Adrenal gland (tissue), 12 donors: Measurements from ENCODE around the gene SFI1. TPM values are rescaled to one million over a fixed set of nuclear protein-coding genes. Genes with fewer than 3 reads are reported as not detected.
"Not testable (repeated sequence)": the region's sequence is repeated elsewhere in the genome, so short reads cannot be mapped to it uniquely, and the experiment has no call there.

Source experiments
- DNase-seq, 7 donors: peaks; one replicate each; pipeline ENCODE4 v3.0.0-alpha.2; 2019 to 2020
- H3K27ac ChIP-seq, 5 donors: fragments of 200-600 bp; sonication (generic) in 4 of 5; 1 replicate in 3 of 5; 2 replicates in 2 of 5; pipeline versions ENCODE4 v1.5.1 to v1.8.0; 2016 to 2020; ENCODE audit warnings: mild to moderate bottlenecking in 1 of 5
- H3K27me3 ChIP-seq: fragments of 200-600 bp; 2 replicates; pipeline ENCODE4 v1.8.0; 2021
- H3K36me3 ChIP-seq, 2 donors: fragments of 200-600 bp; replicated peaks in 1 of 2; 1 replicate in 1 of 2; 2 replicates in 1 of 2; pipeline versions ENCODE4 v1.5.1 to v1.8.0; 2018 to 2022
- H3K4me1 ChIP-seq, 2 donors: fragments of 200-600 bp; replicated peaks in 1 of 2; 1 replicate in 1 of 2; 2 replicates in 1 of 2; pipeline versions ENCODE4 v1.5.1 to v1.8.0; 2018 to 2021
- H3K4me3 ChIP-seq, 4 donors: fragments of 200-600 bp; sonication (generic) in 3 of 4; one replicate each; pipeline ENCODE4 v1.5.1; 2016 to 2018
- H3K9me3 ChIP-seq, 3 donors: fragments of 200-600 bp; sonication (generic) in 1 of 3; replicated peaks in 1 of 3; 1 replicate in 2 of 3; 2 replicates in 1 of 3; pipeline versions ENCODE4 v1.5.1 to v1.8.0; 2016 to 2021
- CTCF ChIP-seq, 6 experiments: fragments of 450-650 bp in 4 of 6; fragments of 200-600 bp in 2 of 6; sonication (generic) in 1 of 6; IDR thresholded peaks; 1 replicate in 5 of 6; 2 replicates in 1 of 6; pipeline versions ENCODE4 v1.5.1 to v1.8.0; 2016 to 2021; ENCODE audit warnings: antibody characterized with exemption in 6 of 6, mild to moderate bottlenecking in 2 of 6, moderate library complexity in 1 of 6
- POLR2A ChIP-seq, 2 donors: fragments of 450-650 bp; IDR thresholded peaks; one replicate each; pipeline ENCODE4 v1.6.1; 2017; ENCODE audit warnings: antibody characterized with exemption in 2 of 2, mild to moderate bottlenecking in 2 of 2, moderate library complexity in 1 of 2
- WGBS, 4 donors: extraction: QIAGEN DNeasy Blood & Tissue Kit in 2 of 4; methylation state at CpG; one replicate each; pipeline versions ENCODE4 v1.1.5 to v1.1.7; 2013 to 2017; 5-methylcytosine and 5-hydroxymethylcytosine counted together
- intact Hi-C, 2 donors: fragments of 100-400 bp; cut with DNase I; formaldehyde crosslinking; loops; one replicate each; pipeline versions ENCODE4 v1.14.1 to v1.15.0; 2022 to 2023
- microRNA-seq, 3 donors: library from miRNA; unstranded; fragments of <30 nt; microRNA quantifications; one replicate each; pipeline ENCODE4, GENCODE V29; 2017 to 2020
- polyA plus RNA-seq, 3 donors: library from polyadenylated mRNA; stranded (reverse); fragments of 200-250 nt in 2 of 3; fragments of 350-450 nt in 1 of 3; fragmentation: Illumina TruSeq in 1 of 3; extraction: RNeasy Lipid Tissue Mini Kit (QIAGEN cat#74804) in 1 of 3; gene quantifications; one replicate each; pipeline ENCODE4 v1.2.3, GENCODE V29; 2013 to 2014
- small RNA-seq, 2 donors: library from RNA; depleted of rRNA; stranded (forward); fragments of <200 nt; gene quantifications; one replicate each; pipeline ENCODE3, GENCODE V24; 2016
- total RNA-seq, 9 donors: library from RNA; depleted of rRNA in 4 of 9; stranded (reverse); fragments of >200 nt in 4 of 9; fragments of 120-200 nt in 1 of 9; fragmentation: NEBNext Ultra II Directional in 1 of 9; extraction: Animal tissue kit (Norgen Biotek cat#: 25700) in 1 of 9; gene quantifications; one replicate each; pipeline versions ENCODE4 v1.1.0 to v1.2.4, GENCODE V29; 2013 to 2023
- donor health status: healthy with polysubstance abuse.
- donor health status: Bipolar disorder and iron deficiency.
- donor health status: DM: yes; HTN: yes; CAD: no.
- donor health status: DM: no; HTN: no; CAD: no.
- donor health status: DM: no; HTN: no; CAD: no.
- donor health status: DM: yes; HTN: yes; CAD: no.

The SFI1 gene
- total and polyA plus RNA-seq, 12 donors: 13.4 to 130 (median 33.1) TPM

GRCh38 chr22:31660860-31661341, 164.6 kb downstream of the SFI1 start:
- Histone ChIP-seq H3K4me1 (peaks cover 12 to 14% of the 10 kb centered on the region in 2 donors), H3K4me3 (peak overlapping the region in 1 of 4 donors; percentile 92), H3K27ac (peak overlapping the region in 3 of 5 donors; percentile 67 to 91 (median 88))
- intact Hi-C loops: loop anchor here in 1 of 2 donors (10.0 kb wide), 1 partner anchor 284 kb away; the partner anchor contains the start of gene YWHAH
- DNase-seq: peak in 5 of 7 donors; percentile 33 to 66 (median 61)
- not testable (repeated sequence) for H3K27me3 ChIP-seq, H3K9me3 ChIP-seq, H3K36me3 ChIP-seq
- TF ChIP-seq POLR2A (IDR thresholded peaks at IDR 0.05): peak in 1 of 2 donors; percentile 50
- WGBS, 4 donors: 40 to 47% (median 45%) methylated on average over 10 of the region's 10 CpGs

GRCh38 chr22:31661851-31662667, 165.7 kb downstream of the SFI1 start, which contains the start of gene PISD:
Gene PISD (minus strand): TSS chr22:31662215. CDS start chr22:31662208, 7 bp downstream.
- WGBS, 4 donors: 2 to 7% (median 4%) methylated on average over 15 to 52 of the region's 52 CpGs
- H3K4me1 ChIP-seq: peaks cover 12 to 14% of the 10 kb centered on the region in 2 donors

GRCh38 chr22:31662668-31663037, 166.3 kb downstream of the SFI1 start:
- Histone ChIP-seq H3K4me3 (peak overlapping the region in 3 of 4 donors; percentile 25 to 92 (median 64)), H3K27ac (peak overlapping the region; percentile 37 to 91 (median 67)), H3K36me3 (no peaks in the 10 kb centered on the region), H3K4me1 (peaks cover 12 to 14% of the 10 kb centered on the region in 2 donors), H3K9me3 (no peaks in the 10 kb centered on the region), H3K27me3 (no peaks in the 10 kb centered on the region)
- DNase-seq: no peak
- 42 to 61% (median 51%) methylated on average over 8 of the region's 8 CpGs for WGBS, 4 donors
- TF ChIP-seq CTCF (IDR thresholded peaks at IDR 0.05) (no peak), POLR2A (IDR thresholded peaks at IDR 0.05) (no peak)
- intact Hi-C loops: loop anchor here in 1 of 2 donors (10.0 kb wide), 1 partner anchor 282 kb away; the partner anchor contains the start of gene YWHAH

More at GRCh38 chr22:31661851-31662667, 165.7 kb downstream of the SFI1 start, which contains the start of gene PISD:
- Histone ChIP-seq H3K36me3 (no peaks in the 10 kb centered on the region), H3K9me3 (no peaks in the 10 kb centered on the region), H3K27ac (peak within 1 kb of the TSS; percentile 37 to 91 (median 67)), H3K4me3 (peak within 1 kb of the TSS; percentile 62 to 92 (median 64)), H3K27me3 (no peaks in the 10 kb centered on the region)
- intact Hi-C loops: loop anchor here in 1 of 2 donors (10.0 kb wide), 1 partner anchor 283 kb away; the partner anchor contains the start of gene YWHAH
- DNase-seq: peak; percentile 95 to 98 (median 96)
- TF ChIP-seq POLR2A (IDR thresholded peaks at IDR 0.05): peak; percentile 65 to 85
- TF ChIP-seq CTCF (IDR thresholded peaks at IDR 0.05): no peak

Small RNA genes within 50 kb of the gene (microRNA-seq; reads per million reads assigned to microRNA genes)
- gene MIR7109: 0 to 1.4 (median 0.45) reads per million in 3 donors

Small RNA genes within 50 kb of the gene (small RNA-seq; reads per million reads assigned to genes)
- gene AL096701.2 (0 reads per million in 2 donors), gene RNU6-28P (0 reads per million in 2 donors)

Other genes with a start within 250 kb of the SFI1 start
- gene PIK3IP1, start 204.0 kb upstream of the SFI1 start, total RNA-seq: 100 to 1,000 TPM in 3 of 9 donors, 10 to 100 TPM in 6; 13.7 to 161 (median 74.4) TPM
- gene PIK3IP1, start 204.0 kb upstream of the SFI1 start, polyA plus RNA-seq: 10 to 100 TPM; 12.1 to 22.8 (median 12.8) TPM
- gene PATZ1, start 150.2 kb upstream of the SFI1 start, total RNA-seq: 10 to 100 TPM; 14.4 to 34.8 (median 27.2) TPM
- gene PATZ1, start 150.2 kb upstream of the SFI1 start, polyA plus RNA-seq: 10 to 100 TPM in 2 of 3 donors, 1 to 10 TPM in 1; 9.2 to 21.8 (median 21.0) TPM
- 10 to 100 TPM; 47.2 to 84.6 (median 64.0) TPM for gene DRG1, start 96.9 kb upstream of the SFI1 start, total RNA-seq
- gene DRG1, start 96.9 kb upstream of the SFI1 start, polyA plus RNA-seq: 10 to 100 TPM; 57.4 to 89.0 (median 75.0) TPM
- gene EIF4ENIF1, start 6.7 kb upstream of the SFI1 start, total RNA-seq: 10 to 100 TPM in 8 of 9 donors, 1 to 10 TPM in 1; 9.2 to 32.8 (median 21.9) TPM
- gene EIF4ENIF1, start 6.7 kb upstream of the SFI1 start, polyA plus RNA-seq: 10 to 100 TPM; 14.1 to 29.3 (median 20.2) TPM
- gene PISD, start 165.7 kb downstream of the SFI1 start, total RNA-seq: 10 to 100 TPM; 42.1 to 99.5 (median 60.8) TPM
- 10 to 100 TPM; 25.1 to 87.0 (median 68.7) TPM for gene PISD, start 165.7 kb downstream of the SFI1 start, polyA plus RNA-seq